ENCODE results near the gene UBE2H. TPM values are rescaled to one million over a fixed set of nuclear protein-coding genes. Genes with fewer than 3 reads are reported as not detected.
"Not testable (repeated sequence)": the region's sequence is repeated elsewhere in the genome, so short reads cannot be mapped to it uniquely, and the experiment has no call there.

Gene UBE2H
- total and polyA plus RNA-seq, 4 donors: 11.9 to 84.2 (median 23.7) TPM

DNA sequence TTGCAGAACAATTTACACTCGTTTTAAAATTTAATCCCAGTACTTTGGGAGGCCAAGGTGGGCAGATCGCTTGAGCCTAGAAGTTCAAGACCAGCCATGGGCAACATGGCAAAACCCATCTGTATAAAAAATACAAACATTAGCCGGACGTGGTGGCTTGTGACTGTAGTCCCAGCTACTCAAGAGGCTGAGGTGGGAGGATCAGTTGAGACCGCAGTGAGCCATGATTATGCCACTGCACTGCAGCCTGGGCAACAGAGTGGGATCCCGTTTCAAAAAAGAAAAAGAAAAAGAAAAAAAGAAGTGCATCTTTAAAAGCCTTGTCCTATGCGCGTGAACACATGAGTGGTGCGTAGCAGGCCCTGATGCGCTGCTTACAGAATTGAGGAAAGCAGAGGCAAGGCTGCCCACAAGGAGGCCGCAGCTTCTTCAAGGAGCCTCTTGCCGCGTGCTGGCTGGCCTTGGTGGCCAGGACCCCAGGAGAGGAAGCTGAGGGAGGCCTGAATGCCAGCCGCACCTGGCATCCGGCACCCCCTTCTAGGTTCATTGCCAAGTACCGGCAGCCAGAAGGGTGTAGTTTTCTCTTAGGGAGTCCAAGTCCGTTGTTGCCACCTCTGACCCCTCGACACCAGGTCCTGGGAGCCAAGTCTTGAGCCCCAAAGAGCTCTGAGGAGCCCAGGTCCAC is 124.5 kb downstream of the UBE2H start:
- no peak for TF ChIP-seq ZBTB33 (IDR thresholded peaks at IDR 0.05)
- no peak for TF ChIP-seq GABPA (IDR thresholded peaks at IDR 0.05 in 1 of 2, conservative IDR thresholded peaks at IDR 0.05 in 1 of 2)
- TF ChIP-seq RXRA (IDR thresholded peaks at IDR 0.05): no peak
- no peak for TF ChIP-seq HNF4A (conservative IDR thresholded peaks at IDR 0.05)
- no peak for TF ChIP-seq JUND (IDR thresholded peaks at IDR 0.05)
- no peak for TF ChIP-seq NR2F2 (IDR thresholded peaks at IDR 0.05)
- no peak for TF ChIP-seq TAF1 (conservative IDR thresholded peaks at IDR 0.05)
- no peak for TF ChIP-seq YY1 (IDR thresholded peaks at IDR 0.05)
- no peak for TF ChIP-seq FOXA1 (IDR thresholded peaks at IDR 0.05)
- TF ChIP-seq ATF3 (IDR thresholded peaks at IDR 0.05): no peak
- no peak for TF ChIP-seq RAD21 (IDR thresholded peaks at IDR 0.05)
- no peak for TF ChIP-seq EGR1 (IDR thresholded peaks at IDR 0.05; ENCODE audit: low read depth in 2 of 2)
- WGBS: 92% methylated on average over 18 of the region's 18 CpGs
- Histone ChIP-seq H3K9ac (ENCODE audit: low read depth in 1 of 2, low read length in 2 of 2) (no peak overlapping the region), H3K9me3 (ENCODE audit: control insufficient read depth in 4 of 4, low read length in 3 of 4) (no peaks in the 10 kb centered on the region), H3K27me3 (ENCODE audit: control insufficient read depth in 4 of 4, insufficient read depth in 4 of 4, low read length in 3 of 4) (no peaks in the 10 kb centered on the region), H3K4me1 (ENCODE audit: control insufficient read depth in 4 of 4, insufficient read depth in 4 of 4, low read length in 3 of 4) (peaks cover 0 to 21% (median 10%) of the 10 kb centered on the region in 4 donors), H3K4me3 (ENCODE audit: low read depth in 1 of 3, low read length in 3 of 3) (no peak overlapping the region), H3K27ac (ENCODE audit: low read depth in 1 of 2, low read length in 2 of 2) (no peak overlapping the region), H3K36me3 (ENCODE audit: control insufficient read depth in 4 of 4, insufficient read depth in 3 of 4, low read depth in 1 of 4, low read length in 3 of 4) (no peaks in the 10 kb centered on the region)
- no peak for DNase-seq (ENCODE audit: low spot score)

DNA sequence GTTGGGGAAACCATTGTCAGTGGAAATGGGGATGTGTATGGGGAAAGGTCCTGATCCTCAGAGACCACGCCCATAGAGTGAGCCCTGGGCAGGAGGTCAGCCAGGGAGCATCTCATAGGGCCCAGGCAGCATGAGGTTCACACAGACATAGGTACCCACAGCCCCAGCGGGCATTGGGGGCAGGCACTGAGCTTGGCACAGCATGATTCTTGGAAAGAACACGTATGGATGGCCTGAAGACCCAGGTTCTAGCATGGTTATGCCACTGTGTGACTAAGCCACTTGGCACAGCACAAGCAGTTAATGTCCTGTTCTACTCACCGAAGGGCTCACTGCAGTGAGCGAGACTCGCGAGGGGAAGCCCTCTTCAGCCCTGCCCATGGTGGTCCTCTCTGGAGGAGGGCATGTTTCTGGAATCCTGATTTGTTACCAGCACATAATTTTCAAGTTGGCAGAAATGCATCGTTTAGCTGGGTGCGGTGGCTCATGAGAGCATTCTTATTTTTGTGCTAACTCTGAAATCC is 125.2 kb downstream of the UBE2H start:
- DNase-seq (ENCODE audit: low spot score): no peak
- Histone ChIP-seq H3K9ac (ENCODE audit: low read depth in 1 of 2, low read length in 2 of 2) (no peak overlapping the region), H3K36me3 (ENCODE audit: control insufficient read depth in 4 of 4, insufficient read depth in 3 of 4, low read depth in 1 of 4, low read length in 3 of 4) (no peaks in the 10 kb centered on the region), H3K9me3 (ENCODE audit: control insufficient read depth in 4 of 4, low read length in 3 of 4) (no peaks in the 10 kb centered on the region), H3K4me3 (ENCODE audit: low read depth in 1 of 3, low read length in 3 of 3) (no peak overlapping the region), H3K4me1 (ENCODE audit: control insufficient read depth in 4 of 4, insufficient read depth in 4 of 4, low read length in 3 of 4) (peaks cover 0 to 21% (median 10%) of the 10 kb centered on the region in 4 donors), H3K27me3 (ENCODE audit: control insufficient read depth in 4 of 4, insufficient read depth in 4 of 4, low read length in 3 of 4) (no peaks in the 10 kb centered on the region), H3K27ac (ENCODE audit: low read depth in 1 of 2, low read length in 2 of 2) (no peak overlapping the region)
- TF ChIP-seq, protein P1, sequence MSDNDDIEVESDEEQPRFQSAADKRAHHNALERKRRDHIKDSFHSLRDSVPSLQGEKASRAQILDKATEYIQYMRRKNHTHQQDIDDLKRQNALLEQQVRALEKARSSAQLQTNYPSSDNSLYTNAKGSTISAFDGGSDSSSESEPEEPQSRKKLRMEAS (IDR thresholded peaks at IDR 0.05): no peak
- TF ChIP-seq TAF1 (conservative IDR thresholded peaks at IDR 0.05) (no peak), SP1 (IDR thresholded peaks at IDR 0.05) (no peak), HNF4A (conservative IDR thresholded peaks at IDR 0.05) (no peak), FOXA2 (IDR thresholded peaks at IDR 0.05) (no peak), RAD21 (IDR thresholded peaks at IDR 0.05) (no peak), FOXA1 (IDR thresholded peaks at IDR 0.05) (no peak), ATF3 (IDR thresholded peaks at IDR 0.05) (no peak), REST (IDR thresholded peaks at IDR 0.05) (no peak), YY1 (IDR thresholded peaks at IDR 0.05) (no peak), HNF4G (IDR thresholded peaks at IDR 0.05) (no peak), JUND (IDR thresholded peaks at IDR 0.05) (no peak)
- 89% methylated on average over 9 of the region's 9 CpGs for WGBS

DNA sequence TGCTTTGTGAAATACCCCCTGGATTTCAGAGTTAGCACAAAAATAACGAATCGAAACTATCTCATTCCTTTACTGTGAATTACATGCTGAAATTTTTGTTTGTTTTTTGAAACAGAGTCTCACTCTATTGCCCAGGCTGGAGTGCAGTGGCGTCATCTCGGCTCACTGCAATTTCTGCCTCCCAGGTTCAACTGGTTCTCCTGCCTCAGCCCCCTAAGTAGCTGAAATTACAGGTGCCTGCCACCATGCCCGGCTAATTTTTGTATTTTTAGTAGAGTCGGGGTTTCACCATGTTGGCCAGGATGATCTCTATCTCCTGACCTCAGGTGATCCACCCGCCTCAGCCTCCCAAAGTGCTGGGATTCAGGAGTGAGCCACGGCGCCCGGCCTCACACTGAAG is 125.9 kb downstream of the UBE2H start:
- 72% methylated on average over 10 of the region's 10 CpGs for WGBS
- not testable (repeated sequence) for DNase-seq (ENCODE audit: low spot score); H3K36me3 ChIP-seq (ENCODE audit: control insufficient read depth in 4 of 4, insufficient read depth in 3 of 4, low read depth in 1 of 4, low read length in 3 of 4); H3K27me3 ChIP-seq (ENCODE audit: control insufficient read depth in 4 of 4, insufficient read depth in 4 of 4, low read length in 3 of 4); H3K9ac ChIP-seq (ENCODE audit: low read depth in 1 of 2, low read length in 2 of 2); H3K9me3 ChIP-seq (ENCODE audit: control insufficient read depth in 4 of 4, low read length in 3 of 4); H3K27ac ChIP-seq (ENCODE audit: low read depth in 1 of 2, low read length in 2 of 2); H3K4me3 ChIP-seq (ENCODE audit: low read depth in 1 of 3, low read length in 3 of 3)
- H3K4me1 ChIP-seq (ENCODE audit: control insufficient read depth in 4 of 4, insufficient read depth in 4 of 4, low read length in 3 of 4): peaks cover 0 to 21% (median 10%) of the 10 kb centered on the region in 4 donors
